ENCODE data around the gene CACNB4.
"Not testable (repeated sequence)": the region's sequence is repeated elsewhere in the genome, so short reads cannot be mapped to it uniquely, and the experiment has no call there.

Gene CACNB4

DNA sequence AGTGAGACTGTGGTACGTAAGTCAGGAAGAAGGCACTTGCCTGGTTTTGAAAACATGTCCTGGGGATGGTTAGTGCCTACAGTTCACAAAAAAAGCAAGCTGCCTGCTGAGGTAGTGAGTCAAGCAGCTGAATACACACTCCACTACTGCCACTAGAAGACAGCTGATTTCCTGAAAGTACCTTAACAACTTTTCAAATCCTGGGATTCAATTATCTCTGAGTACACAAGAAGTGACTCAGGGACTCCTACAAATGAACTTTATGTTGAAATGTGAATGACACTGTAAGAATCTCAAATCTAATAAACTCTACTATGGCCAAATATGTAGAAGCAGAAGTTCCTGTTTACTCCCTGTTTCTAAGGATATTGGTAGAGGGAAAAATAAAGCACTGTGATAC, 212.6 kb downstream of the CACNB4 start:
- TF ChIP-seq, protein P1, sequence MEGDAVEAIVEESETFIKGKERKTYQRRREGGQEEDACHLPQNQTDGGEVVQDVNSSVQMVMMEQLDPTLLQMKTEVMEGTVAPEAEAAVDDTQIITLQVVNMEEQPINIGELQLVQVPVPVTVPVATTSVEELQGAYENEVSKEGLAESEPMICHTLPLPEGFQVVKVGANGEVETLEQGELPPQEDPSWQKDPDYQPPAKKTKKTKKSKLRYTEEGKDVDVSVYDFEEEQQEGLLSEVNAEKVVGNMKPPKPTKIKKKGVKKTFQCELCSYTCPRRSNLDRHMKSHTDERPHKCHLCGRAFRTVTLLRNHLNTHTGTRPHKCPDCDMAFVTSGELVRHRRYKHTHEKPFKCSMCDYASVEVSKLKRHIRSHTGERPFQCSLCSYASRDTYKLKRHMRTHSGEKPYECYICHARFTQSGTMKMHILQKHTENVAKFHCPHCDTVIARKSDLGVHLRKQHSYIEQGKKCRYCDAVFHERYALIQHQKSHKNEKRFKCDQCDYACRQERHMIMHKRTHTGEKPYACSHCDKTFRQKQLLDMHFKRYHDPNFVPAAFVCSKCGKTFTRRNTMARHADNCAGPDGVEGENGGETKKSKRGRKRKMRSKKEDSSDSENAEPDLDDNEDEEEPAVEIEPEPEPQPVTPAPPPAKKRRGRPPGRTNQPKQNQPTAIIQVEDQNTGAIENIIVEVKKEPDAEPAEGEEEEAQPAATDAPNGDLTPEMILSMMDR (conservative IDR thresholded peaks at IDR 0.05; ENCODE audit: low read depth, low read length): no peak
- H3K4me3 ChIP-seq (ENCODE audit: low read length): no peak overlapping the region
- DNase-seq (ENCODE audit: low read depth): no peak

DNA sequence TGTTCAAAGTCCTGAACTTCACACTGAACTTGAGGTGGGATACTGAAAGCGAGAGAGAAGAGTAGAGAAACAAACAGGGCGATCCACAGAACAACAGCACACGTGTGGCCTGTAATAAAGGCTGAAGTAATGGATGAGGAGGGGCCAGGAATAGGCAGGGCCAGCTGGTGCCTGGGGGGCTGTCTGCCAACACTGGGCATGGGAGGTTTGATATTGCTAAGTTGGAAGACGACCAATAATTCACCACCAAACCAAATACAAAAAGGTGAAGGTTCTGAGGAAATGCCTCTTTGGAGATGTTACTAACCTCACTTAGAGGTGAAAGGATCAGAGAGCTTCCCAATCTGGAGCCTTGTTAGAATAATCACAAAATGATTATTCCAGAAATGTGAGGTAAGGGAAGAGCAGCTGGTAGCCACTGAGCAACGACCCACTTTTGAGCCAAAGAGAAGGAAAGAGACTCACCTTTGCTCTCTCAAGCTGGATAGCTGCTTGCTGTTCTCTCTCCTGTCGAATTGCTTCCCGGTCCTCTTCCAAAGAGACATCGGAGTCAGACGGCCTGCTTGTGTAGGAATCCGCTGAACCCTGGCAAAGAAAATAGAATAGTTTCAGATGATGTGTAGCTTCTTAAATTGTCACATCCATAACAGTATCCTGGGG, 215.9 kb downstream of the CACNB4 start:
- TF ChIP-seq, protein P1 (conservative IDR thresholded peaks at IDR 0.05; ENCODE audit: low read depth, low read length): no peak
- H3K4me3 ChIP-seq (ENCODE audit: low read length): no peak overlapping the region
- no peak for DNase-seq (ENCODE audit: low read depth)

DNA sequence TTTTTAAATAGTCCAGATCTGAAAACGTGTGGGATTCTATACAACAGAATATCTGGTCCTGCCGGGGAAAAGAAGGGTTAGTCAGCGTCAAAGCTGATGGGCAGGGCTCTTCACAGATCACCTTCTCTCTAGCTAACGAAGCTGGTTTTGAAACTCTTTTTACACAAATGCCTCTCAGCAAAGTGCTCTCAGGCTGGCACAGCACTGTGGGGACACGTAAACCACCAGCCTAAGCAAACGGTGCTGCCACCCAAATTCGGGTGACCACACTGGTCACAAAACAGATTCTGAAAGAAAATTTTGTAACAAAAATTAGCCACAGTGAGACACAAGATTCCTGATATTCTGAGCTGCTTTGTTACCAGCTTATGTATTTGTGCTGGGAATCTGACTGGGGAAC, 217.5 kb downstream of the CACNB4 start:
- TF ChIP-seq, protein P1 (conservative IDR thresholded peaks at IDR 0.05; ENCODE audit: low read depth, low read length): no peak
- no peak overlapping the region for H3K4me3 ChIP-seq (ENCODE audit: low read length)
- DNase-seq (ENCODE audit: low read depth): no peak

DNA sequence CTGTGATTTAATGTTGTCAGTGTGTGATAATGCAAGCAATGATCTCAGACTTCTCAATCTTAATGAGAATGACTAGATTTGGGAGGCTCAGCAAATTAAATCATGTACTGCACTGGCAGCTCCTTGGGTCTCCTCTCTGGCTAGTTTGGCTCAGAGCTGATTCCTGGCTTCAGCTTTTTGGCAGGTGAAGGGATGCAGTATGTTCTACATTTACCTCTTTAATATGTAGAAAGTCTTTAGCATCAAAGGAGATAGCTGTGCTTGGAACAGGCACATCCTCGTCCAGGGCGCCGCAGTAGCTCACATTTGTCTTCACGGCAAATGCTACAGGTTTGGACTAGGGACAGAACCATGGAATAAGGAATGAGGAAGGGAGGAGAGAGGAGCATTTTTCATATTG, 218.3 kb downstream of the CACNB4 start:
- no peak overlapping the region for H3K4me3 ChIP-seq (ENCODE audit: low read length)
- TF ChIP-seq, protein P1 (conservative IDR thresholded peaks at IDR 0.05; ENCODE audit: low read depth, low read length): no peak
- DNase-seq (ENCODE audit: low read depth): no peak

DNA sequence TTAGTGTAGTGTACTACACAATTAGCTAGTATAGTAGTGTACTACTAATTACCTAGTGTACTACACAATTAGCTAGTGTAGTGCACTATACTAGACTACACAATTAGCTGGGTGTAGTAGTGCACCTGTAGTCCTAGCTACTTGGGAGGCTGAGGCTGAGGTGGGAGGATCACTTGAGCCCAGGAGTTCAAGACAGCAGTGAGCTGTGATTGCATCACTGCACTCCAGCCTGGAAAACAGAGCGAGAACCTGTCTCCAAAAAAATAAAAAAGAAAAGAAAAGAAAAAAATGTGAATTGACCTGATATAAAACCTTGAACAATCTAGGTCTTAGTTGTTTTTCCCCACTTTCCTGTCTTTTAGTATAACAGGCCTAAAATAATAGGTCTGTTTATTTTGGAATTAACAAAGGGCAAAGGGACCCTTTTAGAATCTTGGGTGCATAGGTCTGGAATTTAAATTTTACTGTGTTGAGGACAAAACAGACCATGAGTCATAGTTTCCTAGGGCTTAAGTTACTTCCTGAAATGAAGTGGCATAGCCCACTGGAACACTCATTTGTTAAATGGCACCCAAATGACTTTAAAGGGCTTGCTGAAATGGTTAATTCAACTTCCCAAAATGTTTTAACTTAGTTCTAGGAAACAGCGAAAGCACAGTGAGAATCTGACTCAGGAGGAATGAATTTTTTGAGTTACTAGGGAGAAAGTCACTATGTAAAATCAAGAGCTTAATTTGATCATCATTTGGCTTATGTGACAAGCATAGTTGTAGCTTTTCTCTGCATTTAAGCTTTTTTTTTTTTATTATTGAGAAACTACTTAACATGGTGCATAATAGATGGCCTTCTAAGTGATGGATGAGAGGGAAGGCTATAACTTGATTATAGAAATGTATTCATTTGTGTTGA, 219.9 kb downstream of the CACNB4 start:
- no peak for DNase-seq (ENCODE audit: low read depth)
- TF ChIP-seq, protein P1 (conservative IDR thresholded peaks at IDR 0.05; ENCODE audit: low read depth, low read length): no peak

DNA sequence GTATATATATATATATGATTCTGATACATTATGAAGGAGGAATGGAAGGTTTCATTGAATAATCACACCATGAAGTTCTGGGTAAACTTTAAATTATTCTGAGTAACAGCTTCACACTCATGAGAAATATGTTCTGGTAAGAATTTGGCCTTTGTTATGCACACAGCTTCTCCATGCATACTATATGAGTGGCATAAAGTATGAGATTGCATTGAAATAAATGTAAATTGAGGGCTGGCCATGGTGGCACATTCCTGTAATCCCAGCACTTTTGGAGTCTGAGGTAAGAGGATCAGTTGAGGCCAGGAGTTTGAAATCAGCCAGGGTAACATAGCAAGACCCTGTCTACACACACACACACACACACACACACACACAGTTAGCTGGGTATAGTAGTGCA, 220.6 kb downstream of the CACNB4 start:
- H3K4me3 ChIP-seq (ENCODE audit: low read length): no peak overlapping the region
- no peak for DNase-seq (ENCODE audit: low read depth)
- TF ChIP-seq, protein P1 (conservative IDR thresholded peaks at IDR 0.05; ENCODE audit: low read depth, low read length): no peak

More for the DNA sequence above, 219.9 kb downstream of the CACNB4 start:
- no peak overlapping the region for H3K4me3 ChIP-seq (ENCODE audit: low read length)

DNA sequence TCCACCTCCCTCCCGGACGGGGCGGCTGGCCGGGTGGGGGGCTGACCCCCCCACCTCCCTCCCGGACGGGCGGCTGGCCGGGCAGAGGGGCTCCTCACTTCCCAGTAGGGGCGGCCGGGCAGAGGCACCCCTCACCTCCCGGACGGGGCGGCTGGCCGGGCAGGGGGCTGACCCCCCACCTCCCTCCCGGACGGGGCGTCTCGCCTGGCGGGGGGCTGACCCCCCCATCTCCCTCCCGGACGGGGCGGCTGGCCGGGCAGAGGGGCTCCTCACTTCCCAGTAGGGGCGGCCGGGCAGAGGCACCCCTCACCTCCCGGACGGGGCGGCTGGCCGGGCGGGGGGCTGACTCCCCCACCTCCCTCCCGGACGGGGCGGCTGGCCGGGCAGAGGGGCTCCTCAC, 223.2 kb downstream of the CACNB4 start:
- DNase-seq (ENCODE audit: low read depth); H3K4me3 ChIP-seq (ENCODE audit: low read length): not testable (repeated sequence)

All from retinal pigment epithelial cell (primary cell).